Sigmoid colon (tissue), 7 donors: ENCODE data around the gene SLC17A7. TPM values are rescaled to one million over a fixed set of nuclear protein-coding genes. Genes with fewer than 3 reads are reported as not detected.

Source experiments
- DNase-seq: peaks from one replicate; pipeline ENCODE4 v3.0.0-alpha.2; 2019
- H3K27ac ChIP-seq, 4 donors: fragments of 200-600 bp; sonication (generic); one replicate each; pipeline ENCODE4 v1.5.1; 2016 to 2019; ENCODE audit warnings: mild to moderate bottlenecking in 1 of 4
- H3K27me3 ChIP-seq, 3 donors: fragments of 200-600 bp; sonication (generic); one replicate each; pipeline ENCODE4 v1.5.1; 2019; ENCODE audit warnings: mild to moderate bottlenecking in 1 of 3
- H3K36me3 ChIP-seq, 4 donors: fragments of 200-600 bp; sonication (generic); one replicate each; pipeline ENCODE4 v1.5.1; 2016 to 2019
- H3K4me1 ChIP-seq, 4 donors: fragments of 200-600 bp; sonication (generic); one replicate each; pipeline ENCODE4 v1.5.1; 2017 to 2019
- H3K4me3 ChIP-seq, 4 donors: fragments of 200-600 bp; sonication (generic); one replicate each; pipeline ENCODE4 v1.5.1; 2017 to 2019; ENCODE audit warnings: mild to moderate bottlenecking in 2 of 4, moderate library complexity in 1 of 4
- H3K9me3 ChIP-seq, 4 donors: fragments of 200-600 bp in 3 of 4; sonication (generic) in 3 of 4; one replicate each; pipeline versions ENCODE4 v1.5.1 to v1.6.1; 2013 to 2019
- CTCF ChIP-seq, 4 experiments: fragments of 450-650 bp in 3 of 4; fragments of 200-600 bp in 1 of 4; IDR thresholded peaks; one replicate each; pipeline ENCODE4 v1.5.1; 2016 to 2019; ENCODE audit warnings: antibody characterized with exemption in 4 of 4, mild to moderate bottlenecking in 3 of 4, moderate library complexity in 2 of 4
- EP300 ChIP-seq, 4 donors: sonication (generic); formaldehyde crosslinking; IDR thresholded peaks; one replicate each; pipeline ENCODE4 v1.6.1; 2017; ENCODE audit warnings: antibody characterized with exemption in 4 of 4
- POLR2A ChIP-seq, 2 donors: fragments of 450-650 bp; IDR thresholded peaks; one replicate each; pipeline ENCODE4 v1.6.1; 2016; ENCODE audit warnings: antibody characterized with exemption in 2 of 2, mild to moderate bottlenecking in 2 of 2, moderate library complexity in 2 of 2
- POLR2AphosphoS5 ChIP-seq, 4 donors: sonication (generic); formaldehyde crosslinking; IDR thresholded peaks; one replicate each; pipeline ENCODE4 v1.6.1; 2017; ENCODE audit warnings: antibody characterized with exemption in 4 of 4
- WGBS, 2 donors: extraction: QIAGEN DNeasy Blood & Tissue Kit; methylation state at CpG; one replicate each; pipeline ENCODE4 v1.1.7; 2013; 5-methylcytosine and 5-hydroxymethylcytosine counted together
- intact Hi-C: fragments of 100-400 bp; cut with DNase I; formaldehyde crosslinking; loops from one replicate; pipeline ENCODE4 v1.15.1; 2023
- polyA plus RNA-seq, 3 donors: library from polyadenylated mRNA; stranded (reverse); fragments of 200-250 nt; gene quantifications; one replicate each; pipeline ENCODE4 v1.2.3, GENCODE V29; 2013
- total RNA-seq, 4 donors: library from RNA; depleted of rRNA; stranded (reverse); fragments of >200 nt; gene quantifications; one replicate each; pipeline ENCODE4 v1.1.0, GENCODE V29; 2016
- donor health status: healthy with polysubstance abuse.
- donor health status: Bipolar disorder and iron deficiency.
- donor health status: healthy.

The SLC17A7 gene
- total and polyA plus RNA-seq, 7 donors = 0.23 to 1.8 (median 0.62) TPM; not detected in 1

DNA sequence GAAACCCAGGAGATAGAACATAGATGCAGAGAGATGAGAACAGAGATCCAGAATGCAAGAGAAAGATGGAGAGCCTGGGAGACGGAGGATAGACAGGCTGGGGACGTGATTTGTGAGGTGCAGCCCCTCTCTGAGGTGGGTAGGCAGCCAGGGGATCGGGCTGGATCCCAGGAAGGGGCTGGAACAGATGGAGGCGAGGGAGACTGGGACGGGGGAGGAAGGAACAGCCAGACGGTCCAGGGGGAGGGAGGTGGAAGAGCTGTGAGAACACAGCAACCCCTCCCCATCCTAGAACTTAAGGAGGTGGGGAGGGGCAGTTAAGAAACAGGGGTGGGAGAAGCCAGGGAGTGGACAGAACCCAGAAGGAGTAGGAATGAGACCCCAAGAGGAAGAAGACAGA lies 3.1 kb downstream of the SLC17A7 start:
- Histone ChIP-seq H3K4me3 (no peak overlapping the region), H3K4me1 (peaks cover 0 to 23% (median 16%) of the 10 kb centered on the region in 4 donors), H3K36me3 (no peaks in the 10 kb centered on the region), H3K27ac (no peak overlapping the region), H3K27me3 (peaks cover 42 to 100% (median 94%) of the 10 kb centered on the region in 3 donors), H3K9me3 (no peaks in the 10 kb centered on the region)
- DNase-seq = no peak
- TF ChIP-seq POLR2AphosphoS5 (IDR thresholded peaks at IDR 0.05) (no peak), CTCF (IDR thresholded peaks at IDR 0.05) (no peak), EP300 (IDR thresholded peaks at IDR 0.05) (no peak), POLR2A (IDR thresholded peaks at IDR 0.05) (no peak)
- WGBS, 2 donors = 11 to 14% methylated on average over 6 of the region's 6 CpGs
- intact Hi-C loops = no loop called here

DNA sequence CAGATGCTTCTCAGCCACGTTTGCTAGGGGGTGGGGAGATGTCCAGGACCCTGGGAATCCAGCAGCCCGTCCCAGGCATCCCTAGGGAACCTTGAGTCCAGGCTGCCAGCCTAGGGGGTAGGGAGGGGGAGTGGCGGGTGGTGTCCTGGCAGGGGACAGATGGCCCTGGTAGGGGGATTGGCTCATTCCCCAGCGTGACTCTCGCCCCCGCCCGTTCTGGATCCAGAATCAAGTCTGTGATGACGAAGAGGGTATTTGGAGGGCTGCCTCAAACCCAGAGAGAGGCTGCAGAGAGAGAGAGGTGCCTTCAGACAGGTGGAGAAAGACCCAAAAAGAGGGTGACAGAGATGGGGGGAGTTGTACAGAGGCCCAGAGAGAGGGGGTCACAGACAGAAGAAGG lies 4.1 kb downstream of the SLC17A7 start:
- TF ChIP-seq EP300 (IDR thresholded peaks at IDR 0.05) (no peak), POLR2AphosphoS5 (IDR thresholded peaks at IDR 0.05) (no peak), CTCF (IDR thresholded peaks at IDR 0.05) (no peak), POLR2A (IDR thresholded peaks at IDR 0.05) (no peak)
- Histone ChIP-seq H3K27me3 (peaks cover 49 to 100% (median 97%) of the 10 kb centered on the region in 3 donors), H3K36me3 (no peaks in the 10 kb centered on the region), H3K4me3 (no peak overlapping the region), H3K4me1 (peaks cover 0 to 13% (median 7%) of the 10 kb centered on the region in 4 donors), H3K27ac (no peak overlapping the region), H3K9me3 (no peaks in the 10 kb centered on the region)
- WGBS, 2 donors = 15 to 17% methylated on average over 8 of the region's 8 CpGs
- DNase-seq = no peak
- intact Hi-C loops = no loop called here

DNA sequence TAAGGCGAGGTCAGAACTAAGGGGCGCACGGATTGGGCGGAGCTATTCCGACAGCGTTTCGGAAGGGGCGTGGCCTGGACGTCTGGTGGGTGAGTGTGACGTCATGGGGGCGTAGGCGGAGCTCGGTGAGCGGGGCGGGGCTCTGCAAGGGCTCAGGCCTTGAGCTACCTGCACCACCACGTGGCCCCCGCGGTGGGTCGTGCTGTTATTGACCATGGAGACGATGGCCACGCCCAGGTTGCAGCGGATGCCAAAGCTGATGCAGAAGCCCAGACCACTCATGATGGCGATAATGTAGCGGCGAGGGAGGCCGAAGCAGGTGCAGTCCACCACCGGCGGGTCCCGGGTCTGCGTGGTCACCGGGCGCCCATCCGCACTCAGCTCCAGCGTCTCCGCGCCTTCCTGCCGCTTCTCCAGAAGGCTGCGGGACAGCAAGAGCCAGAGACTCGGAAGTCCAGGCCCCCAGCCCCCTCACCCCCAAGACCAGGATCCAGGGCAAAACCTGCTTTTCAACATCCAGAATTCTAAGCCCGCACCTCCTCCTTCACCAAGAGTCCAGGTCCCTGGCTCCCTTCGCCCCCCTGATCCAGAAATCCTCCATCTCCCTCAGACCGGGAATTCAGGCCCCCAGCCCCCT lies 4.8 kb downstream of the SLC17A7 start:
- Histone ChIP-seq H3K4me1 (peaks cover 0 to 6% (median 2%) of the 10 kb centered on the region in 4 donors), H3K27me3 (peaks cover 51 to 100% (median 97%) of the 10 kb centered on the region in 3 donors), H3K27ac (no peak overlapping the region), H3K4me3 (no peak overlapping the region), H3K36me3 (no peaks in the 10 kb centered on the region), H3K9me3 (no peaks in the 10 kb centered on the region)
- no peak for DNase-seq
- TF ChIP-seq POLR2AphosphoS5 (IDR thresholded peaks at IDR 0.05) (no peak), EP300 (IDR thresholded peaks at IDR 0.05) (no peak), POLR2A (IDR thresholded peaks at IDR 0.05) (no peak), CTCF (IDR thresholded peaks at IDR 0.05) (no peak)
- intact Hi-C loops = no loop called here
- 13 to 17% methylated on average over 42 of the region's 42 CpGs for WGBS, 2 donors

- intact Hi-C loops = no loop called here
- H3K4me3 ChIP-seq = no peak overlapping the region
- H3K36me3 ChIP-seq = no peaks in the 10 kb centered on the region
- peaks cover 52 to 100% (median 97%) of the 10 kb centered on the region in 3 donors for H3K27me3 ChIP-seq
- WGBS, 2 donors = 80 to 86% methylated on average over 10 of the region's 10 CpGs
- no peak for DNase-seq
- no peak overlapping the region for H3K27ac ChIP-seq
- no peaks in the 10 kb centered on the region for H3K4me1 ChIP-seq
- TF ChIP-seq POLR2AphosphoS5 (IDR thresholded peaks at IDR 0.05) (no peak), EP300 (IDR thresholded peaks at IDR 0.05) (no peak), CTCF (IDR thresholded peaks at IDR 0.05) (no peak), POLR2A (IDR thresholded peaks at IDR 0.05) (no peak)
- H3K9me3 ChIP-seq = no peaks in the 10 kb centered on the region
Observed at GRCh38 chr19:49435670-49436069, 5.7 kb downstream of the SLC17A7 start.
